GM12892 (cell line): ENCODE data around the gene USB1.

Experiments used
- POLR2A ChIP-seq: IDR thresholded peaks from 2 replicates; pipeline ENCODE4 v1.6.1; 2011; ENCODE audit warnings: low read depth, low read length, control low read depth
- POLR2AphosphoS5 ChIP-seq: IDR thresholded peaks from 2 replicates; pipeline ENCODE4 v1.6.1; 2011; ENCODE audit warnings: low read depth, low read length, control low read depth

GRCh38 chr16:58026705-58027160 lies 25.5 kb downstream of the USB1 start:
- no peak for TF ChIP-seq POLR2A
- no peak for TF ChIP-seq POLR2AphosphoS5
